Activated naive CD8-positive, alpha-beta T cell treated with anti-CD3 and anti-CD28 coated beads, Interleukin-2, amount 50 U/mL, for 24 hours (primary cell): ENCODE data around the gene SAMD5.

Experiments used
- ATAC-seq: fragments of 150-1000 bp; cut with Tn5 transposase; one replicate; pipeline ENCODE4 v1.10.0; 2021
- DNase-seq: peaks from one replicate; pipeline ENCODE4 v3.0.0; 2021
- H3K27ac Mint-ChIP-seq: one replicate; pipeline ENCODE4 v1.8.0; 2021; ENCODE audit warnings: mild to moderate bottlenecking, mixed read lengths
- H3K27me3 Mint-ChIP-seq: one replicate; pipeline ENCODE4 v1.8.0; 2021; ENCODE audit warnings: mixed read lengths
- H3K36me3 Mint-ChIP-seq: one replicate; pipeline ENCODE4 v1.8.0; 2021; ENCODE audit warnings: low read depth, mixed read lengths
- H3K4me1 Mint-ChIP-seq: one replicate; pipeline ENCODE4 v1.8.0; 2021; ENCODE audit warnings: mixed read lengths
- H3K4me3 Mint-ChIP-seq: one replicate; pipeline ENCODE4 v1.8.0; 2021; ENCODE audit warnings: mild to moderate bottlenecking, moderate library complexity, mixed read lengths
- H3K9me3 Mint-ChIP-seq: one replicate; pipeline ENCODE4 v1.8.0; 2021; ENCODE audit warnings: mixed read lengths

Gene SAMD5

DNA sequence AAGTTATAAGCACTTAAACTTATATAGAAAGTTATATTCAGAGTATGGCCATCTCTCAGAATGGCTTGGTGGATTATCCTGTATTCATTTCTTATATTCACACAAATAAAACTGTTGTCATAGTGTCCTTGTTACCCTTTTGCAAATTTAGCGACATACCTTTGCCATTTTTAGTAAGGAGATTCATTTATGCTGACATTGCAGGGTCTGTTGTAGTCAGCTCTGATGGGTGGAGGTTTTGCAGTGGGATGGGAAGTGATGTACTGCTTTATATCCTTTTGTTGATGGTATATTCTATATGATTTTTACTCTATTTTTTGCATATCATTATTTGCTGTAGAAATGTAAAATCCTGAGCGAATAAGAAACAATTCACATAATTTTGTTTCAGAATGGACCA, 35.9 kb downstream of the SAMD5 start:
- no peaks in the 10 kb centered on the region for H3K4me1 Mint-ChIP-seq
- H3K27me3 Mint-ChIP-seq = peaks cover 2% of the 10 kb centered on the region
- H3K27ac Mint-ChIP-seq = no peak overlapping the region
- peaks cover 1% of the 10 kb centered on the region for H3K9me3 Mint-ChIP-seq
- ATAC-seq = no peak
- H3K36me3 Mint-ChIP-seq = no peaks in the 10 kb centered on the region
- H3K4me3 Mint-ChIP-seq = no peak overlapping the region
- DNase-seq = no peak

DNA sequence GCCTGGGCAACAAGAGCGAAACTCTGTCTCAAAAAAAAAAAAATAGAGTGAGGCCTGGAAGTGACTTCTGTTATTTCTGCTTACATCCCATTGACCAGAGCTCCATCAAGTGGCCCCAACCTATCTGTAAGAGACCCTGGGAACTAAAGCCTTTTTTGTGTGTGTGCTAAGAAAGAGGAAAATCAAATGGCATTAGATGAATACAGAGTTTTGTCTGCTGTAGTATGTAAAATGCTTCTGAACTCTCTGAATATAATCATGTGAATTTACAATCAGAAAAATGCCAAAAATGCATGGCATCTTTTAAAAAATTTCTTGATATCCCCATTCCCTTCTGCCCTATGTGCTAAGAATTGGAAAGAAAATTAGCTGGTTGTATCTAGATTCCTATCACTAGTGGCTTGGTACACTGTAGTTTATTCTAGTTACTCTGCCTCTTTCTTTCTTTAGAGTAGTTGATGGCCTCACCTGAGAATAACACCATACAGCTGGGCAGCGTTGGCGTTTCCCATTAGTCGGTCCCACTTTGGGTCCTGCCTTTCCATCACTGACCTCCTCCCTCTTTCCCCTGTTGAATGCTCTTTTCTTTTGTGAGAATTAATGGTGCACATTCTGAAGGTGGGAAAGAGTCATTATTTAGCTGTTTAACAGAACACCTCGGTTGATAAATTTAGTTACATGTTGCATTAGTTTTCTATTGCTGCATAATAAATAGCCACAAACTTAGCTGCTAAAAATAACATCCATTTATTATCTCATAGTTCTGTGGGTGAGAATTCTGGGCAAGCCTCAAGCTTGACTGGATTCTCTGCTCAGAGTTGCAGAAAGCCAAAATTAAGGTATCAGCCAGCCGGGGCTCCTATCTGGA, 38.2 kb downstream of the SAMD5 start:
- H3K9me3 Mint-ChIP-seq = peaks cover 4% of the 10 kb centered on the region
- DNase-seq (no peak), ATAC-seq (no peak)
- peaks cover 6% of the 10 kb centered on the region for H3K27me3 Mint-ChIP-seq
- no peak overlapping the region for H3K27ac Mint-ChIP-seq
- H3K36me3 Mint-ChIP-seq = no peaks in the 10 kb centered on the region
- H3K4me3 Mint-ChIP-seq = no peak overlapping the region
- no peaks in the 10 kb centered on the region for H3K4me1 Mint-ChIP-seq

DNA sequence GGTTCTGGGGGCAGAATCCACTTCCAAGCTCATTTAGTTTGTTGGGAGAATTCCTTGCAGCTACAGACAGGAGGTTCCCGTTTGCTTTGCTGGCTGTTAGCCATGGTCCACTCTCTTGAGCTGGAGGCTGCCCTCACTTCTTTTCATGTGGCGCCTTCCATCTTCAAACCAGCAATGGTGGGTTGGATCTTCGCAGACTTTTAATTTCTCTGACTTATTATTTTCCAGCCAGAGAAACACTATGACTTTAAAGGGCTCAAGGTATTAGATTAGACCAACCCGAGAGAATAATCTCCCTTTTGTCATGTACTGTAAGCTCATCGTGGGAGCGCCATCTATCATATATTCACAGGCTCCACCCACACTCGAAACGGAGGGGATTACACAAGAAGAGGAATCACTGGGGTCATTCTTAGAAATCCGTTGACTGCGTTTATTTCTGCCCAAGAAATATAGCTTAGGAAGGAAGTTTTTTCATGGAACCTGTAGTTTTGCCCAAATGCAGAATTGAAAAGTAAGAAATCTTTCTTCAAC, 38.9 kb downstream of the SAMD5 start:
- Mint-ChIP-seq H3K4me3 (no peak overlapping the region), H3K4me1 (no peaks in the 10 kb centered on the region), H3K9me3 (peaks cover 4% of the 10 kb centered on the region), H3K27me3 (peaks cover 4% of the 10 kb centered on the region), H3K36me3 (no peaks in the 10 kb centered on the region), H3K27ac (no peak overlapping the region)
- no peak for DNase-seq
- ATAC-seq = no peak

DNA sequence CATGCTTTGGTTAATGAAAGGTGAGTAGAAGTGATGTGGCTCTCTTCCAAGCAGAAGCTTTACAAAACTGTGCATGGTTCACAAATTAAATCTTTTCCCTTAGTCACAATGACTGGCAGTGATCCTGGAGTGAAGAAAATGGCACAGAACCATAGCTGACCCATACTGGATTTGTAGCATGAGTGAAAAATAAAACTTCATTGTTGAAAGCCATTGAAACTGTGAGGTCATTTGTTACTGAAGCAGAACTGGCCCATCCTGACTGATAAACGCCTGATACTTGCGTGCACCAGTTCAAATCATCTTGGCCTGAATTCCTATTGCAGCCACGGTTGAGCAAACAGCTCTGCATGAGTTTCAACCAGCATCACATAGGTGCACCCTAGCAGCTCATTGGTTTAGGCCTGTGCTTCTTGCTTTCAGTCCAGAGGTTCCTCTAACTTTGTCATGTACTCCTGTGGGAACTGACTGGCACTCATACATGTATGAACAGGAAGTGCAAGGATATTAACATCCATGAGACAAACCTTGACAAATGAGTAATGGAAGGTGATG, 40.5 kb downstream of the SAMD5 start:
- Mint-ChIP-seq H3K9me3 (peaks cover 4% of the 10 kb centered on the region), H3K27ac (no peak overlapping the region), H3K27me3 (peaks cover 4% of the 10 kb centered on the region), H3K4me3 (no peak overlapping the region), H3K4me1 (no peaks in the 10 kb centered on the region), H3K36me3 (no peaks in the 10 kb centered on the region)
- no peak for DNase-seq
- no peak for ATAC-seq

DNA sequence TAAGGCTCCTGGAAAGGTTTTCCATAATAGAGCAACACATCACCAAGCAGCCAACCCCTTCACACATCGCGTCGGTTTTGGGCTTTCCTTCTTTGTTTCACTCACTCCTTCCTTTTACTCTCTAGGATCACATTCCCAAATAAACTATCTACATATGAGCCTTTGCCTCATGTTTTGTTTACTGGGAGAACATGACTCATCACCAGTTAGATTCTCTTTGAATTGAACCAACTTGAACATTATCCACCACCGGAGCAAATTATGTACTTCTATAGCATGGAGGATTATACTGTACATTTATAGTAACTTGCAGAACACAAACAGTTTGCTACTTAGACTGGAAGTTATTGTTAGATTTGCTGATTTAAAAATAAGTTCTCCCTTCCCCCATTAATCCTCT, 41.0 kb downstream of the SAMD5 start:
- H3K4me3 Mint-ChIP-seq = no peak overlapping the region
- no peaks in the 10 kb centered on the region for H3K36me3 Mint-ChIP-seq
- ATAC-seq (no peak), DNase-seq (no peak)
- peaks cover 4% of the 10 kb centered on the region for H3K9me3 Mint-ChIP-seq
- H3K4me1 Mint-ChIP-seq = no peaks in the 10 kb centered on the region
- H3K27ac Mint-ChIP-seq = no peak overlapping the region
- peaks cover 4% of the 10 kb centered on the region for H3K27me3 Mint-ChIP-seq

DNA sequence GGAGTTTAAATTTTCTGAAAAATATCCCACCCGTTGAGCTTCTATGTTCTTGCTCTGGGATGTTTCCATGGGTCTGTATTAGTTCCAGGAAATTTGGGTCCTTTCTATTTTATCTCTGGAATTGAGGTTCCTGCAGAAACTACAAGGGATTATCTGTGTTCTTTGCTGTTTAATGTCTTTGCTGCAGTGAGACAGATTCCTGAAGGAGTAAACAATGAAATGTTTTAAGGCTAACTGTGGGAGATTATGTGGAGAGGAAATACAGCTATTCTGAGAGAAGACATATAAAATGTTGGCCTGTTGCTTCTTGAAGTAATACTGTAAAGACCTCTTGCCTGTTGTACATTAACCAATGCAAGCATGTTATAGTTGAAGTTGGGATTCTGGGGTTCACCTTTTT, 43.5 kb downstream of the SAMD5 start:
- Mint-ChIP-seq H3K27me3 (peaks cover 4% of the 10 kb centered on the region), H3K36me3 (no peaks in the 10 kb centered on the region), H3K4me1 (no peaks in the 10 kb centered on the region), H3K4me3 (no peak overlapping the region), H3K27ac (no peak overlapping the region), H3K9me3 (peaks cover 4% of the 10 kb centered on the region)
- no peak for ATAC-seq
- DNase-seq = no peak

DNA sequence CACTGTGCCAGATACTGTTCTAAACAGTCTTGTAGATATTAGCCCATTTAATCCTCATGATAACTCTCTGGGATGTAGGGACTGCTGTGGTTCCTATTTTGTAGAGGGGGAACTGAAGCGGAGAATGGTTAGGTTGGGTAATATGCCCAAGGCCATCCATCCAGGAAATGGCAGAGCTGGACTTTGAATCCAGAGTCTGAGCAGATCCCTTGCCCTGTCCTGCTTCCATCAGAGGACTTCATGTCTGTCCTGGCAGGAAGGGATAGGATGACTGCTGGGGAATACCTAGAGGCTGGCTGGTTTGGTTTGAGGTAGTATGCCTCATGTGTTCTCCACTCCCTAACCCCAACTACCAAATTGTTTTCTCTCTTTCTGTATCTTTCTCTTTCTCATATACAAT, 44.6 kb downstream of the SAMD5 start:
- Mint-ChIP-seq H3K4me1 (no peaks in the 10 kb centered on the region), H3K9me3 (peaks cover 4% of the 10 kb centered on the region), H3K27me3 (peaks cover 4% of the 10 kb centered on the region), H3K36me3 (no peaks in the 10 kb centered on the region), H3K27ac (no peak overlapping the region), H3K4me3 (no peak overlapping the region)
- ATAC-seq (no peak), DNase-seq (no peak)

DNA sequence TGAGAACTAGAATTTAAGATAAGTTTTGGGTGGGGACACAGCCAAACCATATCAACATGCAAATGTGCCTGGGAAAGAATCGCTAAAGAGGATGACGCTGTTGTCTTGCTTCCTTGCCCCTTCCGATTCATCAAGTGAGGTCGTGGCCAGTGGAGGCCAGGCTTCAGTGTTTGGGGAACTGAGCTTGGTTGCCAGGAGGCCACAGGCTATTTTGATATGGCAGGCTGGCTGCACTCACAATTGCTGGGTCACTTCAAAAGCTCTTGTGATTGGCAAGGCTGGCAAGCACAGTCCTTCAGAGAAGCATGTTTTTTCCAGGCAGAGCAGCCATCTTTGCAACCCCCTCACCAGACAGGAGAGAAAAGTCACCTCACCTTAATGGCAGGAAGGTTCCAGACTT, 45.8 kb downstream of the SAMD5 start:
- Mint-ChIP-seq H3K27me3 (peaks cover 4% of the 10 kb centered on the region), H3K9me3 (peaks cover 4% of the 10 kb centered on the region), H3K4me3 (no peak overlapping the region), H3K4me1 (no peaks in the 10 kb centered on the region), H3K27ac (no peak overlapping the region), H3K36me3 (no peaks in the 10 kb centered on the region)
- DNase-seq (no peak), ATAC-seq (no peak)

DNA sequence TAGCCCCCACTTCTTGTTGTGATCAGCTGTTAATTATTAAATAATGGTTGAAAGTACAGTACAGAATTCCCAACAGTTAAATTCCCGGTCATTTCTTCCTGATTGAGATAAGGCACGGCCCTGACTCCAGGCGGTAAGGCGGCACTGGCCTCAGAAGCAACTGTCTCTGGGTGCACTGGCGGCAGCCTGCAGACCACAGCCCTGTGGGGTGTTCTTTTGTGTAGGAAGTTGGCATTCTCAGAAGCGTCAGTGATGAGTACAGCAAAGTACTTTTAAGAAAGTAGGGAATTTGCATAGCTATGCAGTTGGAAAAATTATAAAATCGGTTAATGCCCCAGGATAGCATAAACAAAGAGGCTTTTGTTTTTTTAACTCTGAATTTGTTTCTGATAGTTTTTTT, 50.5 kb downstream of the SAMD5 start:
- H3K9me3 Mint-ChIP-seq = no peaks in the 10 kb centered on the region
- no peaks in the 10 kb centered on the region for H3K27me3 Mint-ChIP-seq
- no peaks in the 10 kb centered on the region for H3K36me3 Mint-ChIP-seq
- ATAC-seq (no peak), DNase-seq (no peak)
- H3K4me3 Mint-ChIP-seq = no peak overlapping the region
- H3K27ac Mint-ChIP-seq = no peak overlapping the region
- no peaks in the 10 kb centered on the region for H3K4me1 Mint-ChIP-seq

DNA sequence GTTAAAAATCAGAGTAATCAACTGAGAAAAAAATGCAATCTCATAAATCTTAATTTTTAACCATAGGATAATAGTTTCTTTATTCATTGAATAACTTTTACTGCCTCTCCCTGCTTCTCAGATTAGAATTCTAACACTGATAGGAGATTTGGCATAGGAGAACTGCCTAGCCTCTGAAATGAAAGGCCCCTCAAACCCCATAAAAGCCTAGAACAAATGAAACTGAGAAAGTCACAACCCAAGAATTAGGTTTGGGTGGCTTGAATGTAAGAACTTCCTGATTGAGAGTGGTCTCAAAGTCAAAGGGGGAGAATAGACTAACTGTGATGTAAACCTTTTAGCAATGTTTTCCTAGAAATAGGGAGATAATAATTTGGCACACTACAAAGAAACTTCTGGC, 52.2 kb downstream of the SAMD5 start:
- H3K4me1 Mint-ChIP-seq = no peaks in the 10 kb centered on the region
- no peak overlapping the region for H3K4me3 Mint-ChIP-seq
- no peaks in the 10 kb centered on the region for H3K9me3 Mint-ChIP-seq
- H3K36me3 Mint-ChIP-seq = no peaks in the 10 kb centered on the region
- DNase-seq (no peak), ATAC-seq (no peak)
- H3K27ac Mint-ChIP-seq = no peak overlapping the region
- H3K27me3 Mint-ChIP-seq = peaks cover 4% of the 10 kb centered on the region

DNA sequence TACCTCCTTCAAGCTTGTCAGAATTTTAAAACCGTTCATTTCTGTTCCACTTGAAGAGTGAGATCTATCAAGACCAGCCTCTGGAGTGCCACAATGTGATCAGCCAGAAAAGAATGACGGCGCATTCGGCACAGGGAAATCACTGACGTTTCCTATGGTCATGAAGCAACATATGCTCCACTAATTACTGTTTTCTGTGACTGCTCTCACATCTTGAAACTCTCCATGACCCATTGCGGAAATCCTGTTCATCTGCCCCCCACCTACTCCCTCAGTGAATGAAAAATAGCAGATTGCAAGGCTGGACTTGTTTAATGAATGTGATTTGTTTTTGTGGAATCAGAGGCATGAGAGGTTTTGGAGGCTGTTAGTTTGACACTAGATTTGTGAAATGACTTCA, 53.2 kb downstream of the SAMD5 start:
- H3K27me3 Mint-ChIP-seq = peaks cover 4% of the 10 kb centered on the region
- no peaks in the 10 kb centered on the region for H3K9me3 Mint-ChIP-seq
- H3K36me3 Mint-ChIP-seq = no peaks in the 10 kb centered on the region
- no peak overlapping the region for H3K27ac Mint-ChIP-seq
- no peak for DNase-seq
- H3K4me1 Mint-ChIP-seq = no peaks in the 10 kb centered on the region
- no peak overlapping the region for H3K4me3 Mint-ChIP-seq
- no peak for ATAC-seq

DNA sequence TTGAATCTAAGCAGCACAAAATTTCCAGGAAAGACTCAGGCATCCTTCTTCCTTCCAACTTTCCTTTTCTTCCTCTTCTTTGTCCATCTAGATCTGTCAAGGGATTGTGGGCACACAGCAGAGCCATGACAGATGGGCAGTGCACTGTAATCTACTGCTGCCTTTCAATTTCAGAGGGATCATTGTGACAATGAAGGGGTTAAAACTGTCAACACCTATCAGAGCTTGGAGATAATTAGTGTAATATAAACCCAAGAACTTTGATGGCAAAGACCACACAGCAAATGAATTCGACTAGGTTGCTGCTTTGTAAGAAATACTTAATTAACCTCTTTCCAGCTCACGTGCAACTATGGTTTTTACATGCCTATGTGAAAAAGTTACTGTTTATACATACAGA, 55.0 kb downstream of the SAMD5 start:
- Mint-ChIP-seq H3K36me3 (no peaks in the 10 kb centered on the region), H3K9me3 (no peaks in the 10 kb centered on the region), H3K27ac (no peak overlapping the region), H3K4me3 (no peak overlapping the region), H3K27me3 (peaks cover 4% of the 10 kb centered on the region), H3K4me1 (no peaks in the 10 kb centered on the region)
- ATAC-seq (no peak), DNase-seq (no peak)

DNA sequence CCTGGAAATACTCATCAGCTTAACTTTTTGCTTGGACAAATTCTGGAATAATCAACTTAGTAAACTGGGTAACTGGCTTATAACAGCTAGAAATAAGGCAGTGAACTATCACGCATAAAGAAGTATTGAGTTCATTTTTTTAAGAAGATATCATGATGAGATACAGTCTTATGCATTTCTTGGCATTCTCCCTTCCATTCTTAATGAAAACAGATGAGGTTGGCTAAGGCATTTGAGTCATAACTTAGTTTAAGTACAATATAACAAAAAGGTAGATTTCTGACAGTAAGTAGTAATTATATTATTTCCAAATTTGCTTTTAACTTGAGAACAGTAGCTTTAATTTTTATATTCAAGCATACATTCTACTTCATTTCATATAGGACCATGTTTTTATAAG, 56.1 kb downstream of the SAMD5 start:
- Mint-ChIP-seq H3K27me3 (peaks cover 4% of the 10 kb centered on the region), H3K36me3 (no peaks in the 10 kb centered on the region), H3K4me3 (no peak overlapping the region), H3K9me3 (no peaks in the 10 kb centered on the region), H3K4me1 (no peaks in the 10 kb centered on the region), H3K27ac (no peak overlapping the region)
- no peak for ATAC-seq
- DNase-seq = no peak

DNA sequence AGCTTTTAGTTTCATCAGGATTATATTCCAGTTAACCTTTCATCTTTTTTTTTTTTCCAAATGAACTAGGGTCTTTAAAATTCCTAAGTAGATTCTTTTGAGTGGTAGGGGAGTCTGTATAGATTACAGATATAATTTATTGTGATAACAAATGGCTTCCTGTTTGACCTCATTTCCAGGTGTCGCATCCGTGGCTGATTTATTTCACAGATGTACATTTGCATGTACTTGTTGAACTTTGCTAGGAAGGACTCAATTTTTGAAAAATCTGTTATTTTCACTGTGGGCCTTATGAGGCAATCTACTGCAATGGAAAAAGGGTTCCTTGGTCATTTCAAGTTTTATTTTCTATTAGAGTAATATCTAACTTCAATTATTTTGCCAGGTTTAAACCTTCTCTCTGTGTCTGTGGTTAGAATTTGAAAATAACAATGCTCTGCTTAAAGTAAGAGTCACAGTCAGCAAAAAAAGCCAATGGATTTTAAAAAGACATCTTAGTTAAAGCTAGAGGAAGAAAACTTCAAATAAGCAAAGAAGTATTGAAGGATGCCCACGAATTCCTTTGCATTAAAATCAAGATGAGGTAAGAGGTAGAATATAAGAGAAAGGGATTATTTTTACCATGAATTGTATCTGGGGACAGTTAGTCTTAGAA, 57.9 kb downstream of the SAMD5 start:
- Mint-ChIP-seq H3K4me1 (no peaks in the 10 kb centered on the region), H3K27ac (no peak overlapping the region), H3K4me3 (no peak overlapping the region), H3K27me3 (peaks cover 4% of the 10 kb centered on the region), H3K9me3 (no peaks in the 10 kb centered on the region), H3K36me3 (no peaks in the 10 kb centered on the region)
- no peak for ATAC-seq
- no peak for DNase-seq
